Mesenchymal stem cell (in vitro differentiated cells and primary cell): Measurements from ENCODE around the gene DNAJA4.
A peak's percentile ranks its signal among the peaks of the same experiment; 100 is the strongest.
"Not testable (repeated sequence)": the region's sequence is repeated elsewhere in the genome, so short reads cannot be mapped to it uniquely, and the experiment has no call there.

Source experiments
- DNase-seq: peaks from one replicate; pipeline ENCODE4 v3.0.0-alpha.2; 2013
- H2AFZ ChIP-seq: one replicate; pipeline ENCODE4 v1.6.1; 2013; ENCODE audit warnings: low read depth, mild to moderate bottlenecking, control low read depth, inconsistent platforms, low read length, moderate library complexity
- H2AK5ac ChIP-seq: 2 replicates; pipeline ENCODE4 v1.6.1; 2013; ENCODE audit warnings: low read length, moderate library complexity, mild to moderate bottlenecking, inconsistent platforms; ENCODE audit not compliant: severe bottlenecking
- H2BK120ac ChIP-seq: one replicate; pipeline ENCODE4 v1.6.1; 2013; ENCODE audit warnings: low read depth, mild to moderate bottlenecking, inconsistent platforms, low read length, moderate library complexity
- H2BK12ac ChIP-seq, 2 experiments: one replicate each; pipeline ENCODE4 v1.6.1; 2013; ENCODE audit warnings: inconsistent platforms in 2 of 2, low read length in 2 of 2, mild to moderate bottlenecking in 2 of 2, moderate library complexity in 2 of 2, control low read depth in 1 of 2
- H2BK15ac ChIP-seq: one replicate; pipeline ENCODE4 v1.6.1; 2013; ENCODE audit warnings: mild to moderate bottlenecking, low read depth, inconsistent platforms; ENCODE audit not compliant: poor library complexity, severe bottlenecking
- H2BK5ac ChIP-seq: 2 replicates; pipeline ENCODE4 v1.6.1; 2013; ENCODE audit warnings: low read depth, mild to moderate bottlenecking, low read length, control low read depth, inconsistent platforms; ENCODE audit not compliant: poor library complexity, severe bottlenecking
- H3K14ac ChIP-seq, 2 experiments: one replicate each; pipeline ENCODE4 v1.6.1; 2013; ENCODE audit warnings: inconsistent platforms in 2 of 2, low read length in 2 of 2, control low read depth in 1 of 2, mild to moderate bottlenecking in 1 of 2, moderate library complexity in 1 of 2
- H3K18ac ChIP-seq, 2 experiments: one replicate each; pipeline ENCODE4 v1.6.1; 2013; ENCODE audit warnings: inconsistent platforms in 2 of 2, low read length in 2 of 2, control low read depth in 1 of 2, low read depth in 1 of 2, mild to moderate bottlenecking in 1 of 2
- H3K23ac ChIP-seq, 2 experiments: one replicate each; pipeline ENCODE4 v1.6.1; 2013; ENCODE audit warnings: inconsistent platforms in 2 of 2, low read length in 2 of 2, mild to moderate bottlenecking in 2 of 2, moderate library complexity in 2 of 2, control low read depth in 1 of 2
- H3K27ac ChIP-seq: 2 replicates; pipeline ENCODE4 v1.5.1; 2013; ENCODE audit warnings: mild to moderate bottlenecking, moderate library complexity, low read length, control low read depth, inconsistent platforms; ENCODE audit not compliant: poor library complexity, severe bottlenecking
- H3K27me3 ChIP-seq, 2 experiments: 2 replicates each; pipeline versions ENCODE4 v1.6.1 to v1.7.0; 2013; ENCODE audit warnings: low read length in 2 of 2, mild to moderate bottlenecking in 2 of 2, moderate library complexity in 2 of 2, control low read depth in 1 of 2, inconsistent platforms in 1 of 2; ENCODE audit not compliant: control insufficient read depth in 1 of 2, insufficient read depth in 1 of 2
- H3K36me3 ChIP-seq, 2 experiments: 2 replicates each; pipeline versions ENCODE4 v1.6.1 to v1.7.0; 2013; ENCODE audit warnings: low read length in 2 of 2, control low read depth in 1 of 2, inconsistent platforms in 1 of 2, low read depth in 1 of 2, mild to moderate bottlenecking in 1 of 2; ENCODE audit not compliant: insufficient read depth in 2 of 2, control insufficient read depth in 1 of 2
- H3K4ac ChIP-seq, 2 experiments: one replicate each; pipeline ENCODE4 v1.6.1; 2013; ENCODE audit warnings: inconsistent platforms in 2 of 2, low read length in 2 of 2, mild to moderate bottlenecking in 2 of 2, moderate library complexity in 2 of 2, control low read depth in 1 of 2, low read depth in 1 of 2
- H3K4me1 ChIP-seq: 2 replicates; pipeline ENCODE4 v1.6.1; 2013; ENCODE audit warnings: low read depth, low read length, control low read depth; ENCODE audit not compliant: control insufficient read depth, insufficient read depth
- H3K4me2 ChIP-seq: 2 replicates; pipeline ENCODE4 v1.6.1; 2013; ENCODE audit warnings: low read length, mild to moderate bottlenecking, inconsistent platforms; ENCODE audit not compliant: poor library complexity, severe bottlenecking
- H3K4me3 ChIP-seq, 2 experiments: 2 replicates each; pipeline versions ENCODE4 v1.5.1 to v1.7.0; 2013; ENCODE audit warnings: low read length in 2 of 2, mild to moderate bottlenecking in 2 of 2, control low read depth in 1 of 2, low read depth in 1 of 2; ENCODE audit not compliant: insufficient read depth in 1 of 2
- H3K79me1 ChIP-seq: replicated peaks from 2 replicates; pipeline ENCODE4 v1.6.1; 2013; ENCODE audit warnings: mild to moderate bottlenecking, control low read depth, low read length, inconsistent platforms; ENCODE audit not compliant: poor library complexity, severe bottlenecking
- H3K9ac ChIP-seq: 2 replicates; pipeline ENCODE4 v1.7.0; 2013; ENCODE audit warnings: mild to moderate bottlenecking, low read length, moderate library complexity
- H3K9me3 ChIP-seq: 2 replicates; pipeline ENCODE4 v1.7.0; 2013; ENCODE audit warnings: mild to moderate bottlenecking, low read length; ENCODE audit not compliant: control insufficient read depth
- H4K8ac ChIP-seq: one replicate; pipeline ENCODE4 v1.6.1; 2013; ENCODE audit warnings: inconsistent platforms, mild to moderate bottlenecking, low read length, moderate library complexity
- H4K91ac ChIP-seq: one replicate; pipeline ENCODE4 v1.6.1; 2013; ENCODE audit warnings: mild to moderate bottlenecking, low read length, inconsistent platforms
- WGBS: methylation state at CpG from one replicate; pipeline ENCODE4 v1.1.7; 2013; ENCODE audit warnings: mixed read lengths; 5-methylcytosine and 5-hydroxymethylcytosine counted together

DNAJA4 gene

GRCh38 chr15:78244101-78244500, 20.3 kb upstream of the DNAJA4 start:
- Histone ChIP-seq H3K4me2 (no peak overlapping the region), H3K36me3 (no peaks in the 10 kb centered on the region), H2AFZ (no peak overlapping the region), H4K8ac (no peak overlapping the region), H3K9me3 (no peaks in the 10 kb centered on the region), H3K14ac (no peak overlapping the region), H3K4me1 (peaks cover 16% of the 10 kb centered on the region), H3K18ac (no peak overlapping the region), H4K91ac (no peak overlapping the region), H2BK15ac (no peak overlapping the region), H3K4ac (no peak overlapping the region), H2BK120ac (no peak overlapping the region), H2BK5ac (no peak overlapping the region), H3K4me3 (no peak overlapping the region), H3K79me1 (no peaks in the 10 kb centered on the region), H3K27ac (peak overlapping the region; percentile 67), H3K27me3 (peaks cover 0 to 42% of the 10 kb centered on the region in 2 experiments), H3K9ac (no peak overlapping the region), H3K23ac (no peak overlapping the region), H2BK12ac (no peak overlapping the region), H2AK5ac (peak overlapping the region; percentile 37)
- no peak for DNase-seq
- 90% methylated on average over 6 of the region's 6 CpGs for WGBS

- no peak overlapping the region for H2BK5ac ChIP-seq
- no peak overlapping the region for H3K14ac ChIP-seq
- H3K9me3 ChIP-seq: no peaks in the 10 kb centered on the region
- H2BK12ac ChIP-seq: no peak overlapping the region
- DNase-seq: no peak
- H3K23ac ChIP-seq: no peak overlapping the region
- H3K4ac ChIP-seq: no peak overlapping the region
- no peak overlapping the region for H3K4me3 ChIP-seq
- H3K4me1 ChIP-seq: peaks cover 16% of the 10 kb centered on the region
- peak overlapping the region; percentile 34 for H2BK15ac ChIP-seq
- H3K4me2 ChIP-seq: no peak overlapping the region
- H3K9ac ChIP-seq: no peak overlapping the region
- H2BK120ac ChIP-seq: no peak overlapping the region
- H4K91ac ChIP-seq: no peak overlapping the region
- no peak overlapping the region for H3K27ac ChIP-seq
- no peak overlapping the region for H2AFZ ChIP-seq
- no peak overlapping the region for H3K18ac ChIP-seq
- peak overlapping the region; percentile 11 for H2AK5ac ChIP-seq
- H4K8ac ChIP-seq: no peak overlapping the region
- WGBS: 77% methylated on average over 7 of the region's 7 CpGs
- no peaks in the 10 kb centered on the region for H3K79me1 ChIP-seq
- no peaks in the 10 kb centered on the region for H3K36me3 ChIP-seq
- H3K27me3 ChIP-seq: peaks cover 0 to 47% of the 10 kb centered on the region in 2 experiments
These were observed 19.5 kb upstream of the DNAJA4 start for GRCh38 chr15:78244893-78245292.

DNA sequence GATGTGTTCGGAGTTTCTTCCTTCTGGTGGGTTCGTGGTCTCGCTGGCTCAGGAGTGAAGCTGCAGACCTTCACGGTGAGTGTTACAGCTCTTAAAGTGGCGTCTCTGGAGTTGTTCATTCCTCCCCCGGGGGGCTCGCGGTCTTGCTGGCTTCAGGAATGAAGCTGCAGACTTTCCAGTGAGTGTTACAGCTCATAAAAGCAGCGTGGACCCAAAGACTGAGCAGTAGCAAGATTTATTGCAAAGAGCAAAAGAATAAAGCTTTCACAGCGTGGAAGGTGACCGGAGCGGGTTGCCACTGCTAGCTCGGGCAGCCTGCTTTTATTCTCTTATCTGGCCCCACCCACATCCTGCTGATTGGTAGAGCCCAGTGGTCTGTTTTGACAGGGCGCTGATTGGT, 19.0 kb upstream of the DNAJA4 start:
- 83% methylated on average over 13 of the region's 14 CpGs for WGBS
- peaks cover 0 to 47% of the 10 kb centered on the region in 2 experiments for H3K27me3 ChIP-seq
- not testable (repeated sequence) for H2BK12ac ChIP-seq, H3K14ac ChIP-seq, H3K18ac ChIP-seq, H3K4me2 ChIP-seq, H3K9me3 ChIP-seq, H2BK15ac ChIP-seq, H2BK5ac ChIP-seq, H3K36me3 ChIP-seq, H2BK120ac ChIP-seq, H3K23ac ChIP-seq, DNase-seq, H3K27ac ChIP-seq, H4K8ac ChIP-seq, H2AK5ac ChIP-seq, H2AFZ ChIP-seq, H3K4ac ChIP-seq, H3K9ac ChIP-seq, H3K4me3 ChIP-seq, H4K91ac ChIP-seq, H3K79me1 ChIP-seq
- peaks cover 16% of the 10 kb centered on the region for H3K4me1 ChIP-seq

- Histone ChIP-seq H3K4me1 (peaks cover 15% of the 10 kb centered on the region), H3K27me3 (peaks cover 0 to 49% of the 10 kb centered on the region in 2 experiments)
- not testable (repeated sequence) for H2AK5ac ChIP-seq, H2BK5ac ChIP-seq, H3K14ac ChIP-seq, H2BK120ac ChIP-seq, H3K18ac ChIP-seq, H2AFZ ChIP-seq, H2BK12ac ChIP-seq, H3K9ac ChIP-seq, H3K4me3 ChIP-seq, H3K4ac ChIP-seq, H3K23ac ChIP-seq, H3K79me1 ChIP-seq, H3K36me3 ChIP-seq, H3K4me2 ChIP-seq, DNase-seq, H4K91ac ChIP-seq, H3K9me3 ChIP-seq, H3K27ac ChIP-seq, H2BK15ac ChIP-seq, H4K8ac ChIP-seq
- WGBS: 94% methylated on average over 34 of the region's 39 CpGs
These were observed 18.3 kb upstream of the DNAJA4 start for GRCh38 chr15:78245976-78246620.
